ENCODE data around the gene HOXD10. TPM values are rescaled to one million over a fixed set of nuclear protein-coding genes. Genes with fewer than 3 reads are reported as not detected.

The HOXD10 gene
- total RNA-seq, 2 experiments from 2014 or later, result not detected

DNA sequence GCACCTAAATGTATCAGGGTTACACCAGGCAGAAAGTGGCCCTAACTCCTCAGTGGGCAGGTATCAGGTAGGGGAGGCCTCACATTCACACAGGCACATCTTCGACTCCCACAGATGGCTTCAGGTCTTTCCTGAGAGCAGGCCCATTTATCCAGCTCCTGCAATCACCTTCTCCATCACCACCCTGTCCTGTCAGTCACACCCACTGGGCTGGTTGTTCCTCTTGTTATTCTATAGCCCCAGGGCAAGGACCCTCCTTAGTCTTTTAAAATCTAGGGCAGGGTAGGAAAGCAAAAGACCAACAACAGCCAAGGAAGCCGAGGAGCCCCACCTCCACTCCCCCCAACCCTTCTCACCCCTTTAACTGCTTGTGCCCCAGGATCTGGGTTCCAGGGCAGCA lies 25.7 kb downstream of the HOXD10 start:
- Histone ChIP-seq H2AFZ (ENCODE audit: low read length) (no peak overlapping the region), H3K4me2 (ENCODE audit: low read length) (no peak overlapping the region), H3K4me3 (ENCODE audit: low read depth, low read length, poor library complexity, severe bottlenecking) (no peak overlapping the region), H3K79me2 (ENCODE audit: insufficient read depth, low read depth, low read length) (no peaks in the 10 kb centered on the region), H3K36me3 (ENCODE audit: insufficient read depth, low read length) (no peaks in the 10 kb centered on the region), H3K9me2 (ENCODE audit: insufficient read depth, low read length) (no peaks in the 10 kb centered on the region), H3K9me3 (ENCODE audit: low read length) (no peaks in the 10 kb centered on the region), H3K27ac (ENCODE audit: low read depth, low read length, poor library complexity, severe bottlenecking) (no peak overlapping the region), H4K20me1 (ENCODE audit: insufficient read depth, low read length) (no peaks in the 10 kb centered on the region), H3K4me1 (ENCODE audit: insufficient read depth, low read length, poor library complexity, severe bottlenecking) (peaks cover 3% of the 10 kb centered on the region)
- CTCF ChIA-PET (ENCODE audit: unreplicated experiment), result no interaction called here
- no peak for TF ChIP-seq EZH2phosphoT487 (IDR thresholded peaks at IDR 0.05; ENCODE audit: borderline replicate concordance, low read depth, low read length)
- TF ChIP-seq, protein P1, sequence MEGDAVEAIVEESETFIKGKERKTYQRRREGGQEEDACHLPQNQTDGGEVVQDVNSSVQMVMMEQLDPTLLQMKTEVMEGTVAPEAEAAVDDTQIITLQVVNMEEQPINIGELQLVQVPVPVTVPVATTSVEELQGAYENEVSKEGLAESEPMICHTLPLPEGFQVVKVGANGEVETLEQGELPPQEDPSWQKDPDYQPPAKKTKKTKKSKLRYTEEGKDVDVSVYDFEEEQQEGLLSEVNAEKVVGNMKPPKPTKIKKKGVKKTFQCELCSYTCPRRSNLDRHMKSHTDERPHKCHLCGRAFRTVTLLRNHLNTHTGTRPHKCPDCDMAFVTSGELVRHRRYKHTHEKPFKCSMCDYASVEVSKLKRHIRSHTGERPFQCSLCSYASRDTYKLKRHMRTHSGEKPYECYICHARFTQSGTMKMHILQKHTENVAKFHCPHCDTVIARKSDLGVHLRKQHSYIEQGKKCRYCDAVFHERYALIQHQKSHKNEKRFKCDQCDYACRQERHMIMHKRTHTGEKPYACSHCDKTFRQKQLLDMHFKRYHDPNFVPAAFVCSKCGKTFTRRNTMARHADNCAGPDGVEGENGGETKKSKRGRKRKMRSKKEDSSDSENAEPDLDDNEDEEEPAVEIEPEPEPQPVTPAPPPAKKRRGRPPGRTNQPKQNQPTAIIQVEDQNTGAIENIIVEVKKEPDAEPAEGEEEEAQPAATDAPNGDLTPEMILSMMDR (conservative IDR thresholded peaks at IDR 0.05; ENCODE audit: low read length), result no peak
- DNase-seq (ENCODE audit: low spot score), result no peak
- POLR2A ChIA-PET, result no interaction called here
- intact Hi-C loops (cut with micrococcal nuclease; ENCODE audit: unreplicated experiment), result no loop called here
- no TSS peak for BruUV-seq (replicated peaks)

DNA sequence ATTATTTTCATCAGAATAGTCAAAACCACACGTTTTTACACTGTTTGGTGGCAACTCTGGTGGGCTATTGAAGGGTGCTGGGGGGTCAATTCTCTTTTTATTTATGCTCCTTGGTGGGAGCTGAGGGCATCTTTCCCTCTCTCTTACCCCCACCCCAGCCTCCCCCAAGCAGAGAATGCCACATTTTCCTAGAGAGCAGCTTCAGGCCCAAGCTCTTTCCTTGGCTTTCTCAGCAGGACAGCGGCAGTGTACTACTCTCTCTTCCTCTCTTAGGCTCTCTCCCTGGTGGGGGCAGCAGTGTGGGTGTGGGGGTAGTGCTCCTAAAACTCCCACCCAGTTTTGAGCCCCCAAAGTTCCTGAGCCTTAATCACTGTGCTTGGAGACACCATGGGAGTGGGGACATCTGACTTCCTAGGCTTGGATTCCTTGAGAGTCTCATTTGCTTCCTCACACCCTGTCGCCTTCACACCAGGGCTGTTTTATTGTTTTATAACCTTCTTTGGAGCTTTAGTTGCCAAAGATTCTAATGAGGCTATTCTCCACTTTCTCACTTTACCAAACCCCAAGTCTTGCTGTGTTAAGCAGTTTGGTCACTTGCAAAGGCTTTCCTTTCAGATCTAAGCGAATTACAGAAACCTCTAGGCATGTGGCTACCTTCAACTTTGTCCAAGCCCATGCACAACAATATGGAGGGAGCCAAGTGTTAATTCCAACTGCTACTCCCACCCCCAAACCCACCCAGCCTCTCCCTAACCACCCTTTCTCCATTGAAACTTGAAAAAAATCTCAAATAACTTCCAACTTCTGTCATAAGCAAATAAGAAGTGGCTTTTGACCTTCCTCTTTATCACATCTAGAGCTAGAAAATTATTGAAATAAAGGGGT lies 28.7 kb downstream of the HOXD10 start:
- Histone ChIP-seq H3K79me2 (ENCODE audit: insufficient read depth, low read depth, low read length) (no peaks in the 10 kb centered on the region), H3K36me3 (ENCODE audit: insufficient read depth, low read length) (no peaks in the 10 kb centered on the region), H3K27ac (ENCODE audit: low read depth, low read length, poor library complexity, severe bottlenecking) (no peak overlapping the region), H3K4me2 (ENCODE audit: low read length) (no peak overlapping the region), H3K4me1 (ENCODE audit: insufficient read depth, low read length, poor library complexity, severe bottlenecking) (peaks cover 3% of the 10 kb centered on the region), H4K20me1 (ENCODE audit: insufficient read depth, low read length) (no peaks in the 10 kb centered on the region), H3K4me3 (ENCODE audit: low read depth, low read length, poor library complexity, severe bottlenecking) (no peak overlapping the region), H3K9me3 (ENCODE audit: low read length) (no peaks in the 10 kb centered on the region), H2AFZ (ENCODE audit: low read length) (no peak overlapping the region), H3K9me2 (ENCODE audit: insufficient read depth, low read length) (no peaks in the 10 kb centered on the region)
- no peak for DNase-seq (ENCODE audit: low spot score)
- ChIA-PET CTCF (ENCODE audit: unreplicated experiment) (no interaction called here), POLR2A (interaction anchor here (0.6 to 1.8 kb wide), 2 partner anchors 9 to 193 kb away, joined by 3 read pairs; no protein-coding TSS in a partner anchor)
- intact Hi-C loops (cut with micrococcal nuclease; ENCODE audit: unreplicated experiment), result no loop called here
- TF ChIP-seq EZH2phosphoT487 (IDR thresholded peaks at IDR 0.05; ENCODE audit: borderline replicate concordance, low read depth, low read length), result no peak
- TF ChIP-seq, protein P1 (conservative IDR thresholded peaks at IDR 0.05; ENCODE audit: low read length), result no peak
- no TSS peak for BruUV-seq (replicated peaks)

DNA sequence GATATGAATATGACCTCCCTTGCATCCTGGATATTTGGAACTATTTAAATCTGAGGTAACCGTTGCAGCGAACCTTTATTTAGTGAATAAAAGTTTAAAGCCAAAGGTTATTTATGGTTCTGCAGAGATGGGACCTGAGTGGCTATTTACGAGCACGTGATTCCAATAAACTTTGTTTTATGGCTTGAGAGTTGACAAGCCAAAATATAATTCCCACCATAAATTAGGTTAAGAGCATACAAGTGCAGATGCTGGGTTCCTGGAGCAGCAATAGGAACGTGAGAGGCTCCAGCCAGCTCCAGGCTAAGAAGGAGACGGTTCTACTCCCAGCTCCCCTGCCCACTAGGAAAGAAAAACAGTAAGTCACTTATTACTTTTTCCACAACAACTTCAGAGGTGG lies 29.5 kb downstream of the HOXD10 start:
- DNase-seq (ENCODE audit: low spot score), result no peak

More for the DNA sequence above, 29.5 kb downstream of the HOXD10 start:
- intact Hi-C loops (cut with micrococcal nuclease; ENCODE audit: unreplicated experiment), result no loop called here
- no peaks in the 10 kb centered on the region for H3K9me3 ChIP-seq (ENCODE audit: low read length)
- ChIA-PET POLR2A (no interaction called here), CTCF (ENCODE audit: unreplicated experiment) (no interaction called here)
- no peaks in the 10 kb centered on the region for H3K79me2 ChIP-seq (ENCODE audit: insufficient read depth, low read depth, low read length)
- TF ChIP-seq EZH2phosphoT487 (IDR thresholded peaks at IDR 0.05; ENCODE audit: borderline replicate concordance, low read depth, low read length), result no peak
- TF ChIP-seq, protein P1 (conservative IDR thresholded peaks at IDR 0.05; ENCODE audit: low read length), result no peak
- H3K36me3 ChIP-seq (ENCODE audit: insufficient read depth, low read length), result no peaks in the 10 kb centered on the region
- H3K27ac ChIP-seq (ENCODE audit: low read depth, low read length, poor library complexity, severe bottlenecking), result no peak overlapping the region
- no TSS peak for BruUV-seq (replicated peaks)
- no peaks in the 10 kb centered on the region for H3K4me1 ChIP-seq (ENCODE audit: insufficient read depth, low read length, poor library complexity, severe bottlenecking)
- H3K4me3 ChIP-seq (ENCODE audit: low read depth, low read length, poor library complexity, severe bottlenecking), result no peak overlapping the region
- H2AFZ ChIP-seq (ENCODE audit: low read length), result no peak overlapping the region
- H3K9me2 ChIP-seq (ENCODE audit: insufficient read depth, low read length), result no peaks in the 10 kb centered on the region
- H3K4me2 ChIP-seq (ENCODE audit: low read length), result no peak overlapping the region
- no peaks in the 10 kb centered on the region for H4K20me1 ChIP-seq (ENCODE audit: insufficient read depth, low read length)
